Glomerular endothelial cell (primary cell): Measurements from ENCODE around the gene PARD3. TPM values are rescaled to one million over a fixed set of nuclear protein-coding genes. Genes with fewer than 3 reads are reported as not detected.
A peak's percentile ranks its signal among the peaks of the same experiment; 100 is the strongest.
"Not testable (repeated sequence)": the region's sequence is repeated elsewhere in the genome, so short reads cannot be mapped to it uniquely, and the experiment has no call there.

Source experiments
- DNase-seq: peaks from one replicate; pipeline ENCODE4 v3.0.0-alpha.2; 2011; ENCODE audit warnings: low read depth, low spot score; ENCODE audit errors: extremely low read depth
- total RNA-seq: library from RNA; depleted of rRNA; stranded (reverse); fragments of >200 nt; gene quantifications from 2 replicates; pipeline ENCODE4 v1.2.3, GENCODE V29; 2015

Gene PARD3
- total RNA-seq, 1 donor from 2014 or later, result 23.0 TPM

- no peak for DNase-seq
These were observed 158.4 kb downstream of the PARD3 start for GRCh38 chr10:34656661-34657060.

GRCh38 chr10:34655286-34656170, 159.6 kb downstream of the PARD3 start:
- peak; percentile 72 for DNase-seq

- DNase-seq, result no peak
These were observed 160.9 kb downstream of the PARD3 start for GRCh38 chr10:34654211-34654610.

DNA sequence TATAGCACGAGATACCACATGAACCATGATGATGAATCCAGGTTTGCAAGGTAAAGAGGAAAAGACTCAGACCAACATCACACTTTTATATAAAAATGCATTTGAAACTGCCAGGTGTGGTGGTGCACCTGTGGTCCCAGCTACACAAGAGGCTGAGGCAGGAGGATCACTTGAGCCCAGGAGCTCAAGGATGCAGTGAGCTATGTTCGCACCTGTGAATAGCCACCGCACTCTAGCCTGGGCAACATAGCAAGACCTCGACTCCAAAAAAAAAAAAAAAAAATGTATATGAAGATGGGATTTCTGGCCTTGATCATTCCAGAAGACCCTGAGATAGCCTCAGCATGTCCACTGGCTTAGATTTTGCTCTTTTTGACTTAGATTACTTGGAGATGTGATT, 161.6 kb downstream of the PARD3 start:
- no peak for DNase-seq

- DNase-seq, result no peak
These were observed 163.5 kb downstream of the PARD3 start for GRCh38 chr10:34651416-34652195.

DNA sequence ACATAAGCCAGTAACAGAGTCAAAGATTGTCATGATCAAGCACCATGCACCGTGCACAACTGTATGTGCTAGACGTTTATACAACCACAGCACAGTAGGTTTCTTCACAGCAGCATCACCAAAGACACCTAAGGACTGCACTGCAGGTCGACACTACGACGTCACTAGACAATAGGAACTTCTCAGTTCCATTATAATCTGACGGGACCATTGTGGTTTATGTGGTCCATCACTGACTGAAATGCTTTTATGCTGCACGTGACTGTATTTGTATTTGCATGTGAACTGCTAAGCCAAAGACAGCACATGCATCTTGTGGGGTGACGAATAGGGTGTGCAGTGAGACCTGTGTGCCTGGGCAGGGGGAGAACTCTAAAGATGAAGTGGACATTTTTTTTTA, 164.9 kb downstream of the PARD3 start:
- no peak for DNase-seq

GRCh38 chr10:34649385-34649784, 165.7 kb downstream of the PARD3 start:
- no peak for DNase-seq

DNA sequence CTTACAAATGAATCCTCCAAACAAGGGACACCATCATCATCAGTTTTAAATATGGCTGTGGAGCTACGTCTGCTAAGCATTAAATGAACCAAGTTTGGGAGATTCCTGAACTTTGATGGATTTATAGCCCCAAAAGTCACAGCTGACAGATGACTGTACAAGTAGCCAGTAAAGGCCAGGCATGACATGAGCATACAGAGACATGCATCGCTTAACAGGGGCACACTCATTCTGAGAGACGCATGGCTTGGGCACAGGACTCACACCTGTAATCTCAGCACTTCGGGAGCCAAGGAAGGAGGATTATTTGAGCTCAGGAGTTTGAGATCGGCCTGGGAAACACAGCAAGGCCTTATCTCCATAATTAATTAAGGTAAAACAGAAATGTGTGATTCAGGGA, 166.2 kb downstream of the PARD3 start:
- no peak for DNase-seq

- no peak for DNase-seq
These were observed 166.9 kb downstream of the PARD3 start for GRCh38 chr10:34647875-34648865.

- DNase-seq, result no peak
These were observed 167.9 kb downstream of the PARD3 start for GRCh38 chr10:34647160-34647559.

GRCh38 chr10:34646331-34646730, 168.8 kb downstream of the PARD3 start:
- no peak for DNase-seq

- not testable (repeated sequence) for DNase-seq
These were observed 170.3 kb downstream of the PARD3 start for GRCh38 chr10:34644815-34645214.

DNA sequence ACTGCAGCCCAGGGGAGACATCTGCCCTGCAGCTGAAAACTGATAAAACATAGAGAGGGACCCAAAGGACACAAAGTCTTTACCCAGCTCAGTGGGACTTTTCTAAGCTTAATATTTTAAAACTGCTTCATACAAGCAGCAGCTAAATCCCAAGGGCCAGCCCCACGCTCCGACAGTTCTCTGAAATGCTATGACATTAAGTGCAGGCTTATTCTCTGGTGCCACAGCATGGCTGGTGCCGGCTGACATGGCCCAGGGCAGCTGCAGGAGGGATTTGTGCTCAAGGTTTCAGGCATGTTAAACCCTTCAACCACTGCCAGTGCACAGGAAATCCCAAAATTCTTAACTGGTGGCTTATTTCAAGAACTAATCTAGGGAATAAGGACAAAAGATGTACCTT, 170.9 kb downstream of the PARD3 start:
- DNase-seq, result no peak

DNA sequence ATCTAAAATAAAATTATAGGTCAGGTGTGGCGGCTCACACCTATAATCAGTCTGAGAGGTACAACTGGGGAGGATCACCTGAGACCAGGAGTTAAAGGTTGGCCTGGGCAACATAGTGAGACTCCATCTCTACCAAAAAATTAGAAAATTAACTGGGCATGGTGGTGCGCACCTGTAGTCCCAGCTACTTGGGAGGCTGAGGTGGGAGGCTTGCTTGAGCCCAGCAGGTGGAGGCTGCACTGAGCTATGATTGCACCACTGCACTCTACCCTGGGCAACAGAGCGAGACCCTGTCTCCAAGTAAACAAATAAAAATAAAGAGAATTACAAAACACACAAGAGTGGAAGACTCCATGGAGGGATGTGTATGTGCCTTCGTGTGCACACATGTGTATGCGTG, 171.5 kb downstream of the PARD3 start:
- DNase-seq, result no peak

DNA sequence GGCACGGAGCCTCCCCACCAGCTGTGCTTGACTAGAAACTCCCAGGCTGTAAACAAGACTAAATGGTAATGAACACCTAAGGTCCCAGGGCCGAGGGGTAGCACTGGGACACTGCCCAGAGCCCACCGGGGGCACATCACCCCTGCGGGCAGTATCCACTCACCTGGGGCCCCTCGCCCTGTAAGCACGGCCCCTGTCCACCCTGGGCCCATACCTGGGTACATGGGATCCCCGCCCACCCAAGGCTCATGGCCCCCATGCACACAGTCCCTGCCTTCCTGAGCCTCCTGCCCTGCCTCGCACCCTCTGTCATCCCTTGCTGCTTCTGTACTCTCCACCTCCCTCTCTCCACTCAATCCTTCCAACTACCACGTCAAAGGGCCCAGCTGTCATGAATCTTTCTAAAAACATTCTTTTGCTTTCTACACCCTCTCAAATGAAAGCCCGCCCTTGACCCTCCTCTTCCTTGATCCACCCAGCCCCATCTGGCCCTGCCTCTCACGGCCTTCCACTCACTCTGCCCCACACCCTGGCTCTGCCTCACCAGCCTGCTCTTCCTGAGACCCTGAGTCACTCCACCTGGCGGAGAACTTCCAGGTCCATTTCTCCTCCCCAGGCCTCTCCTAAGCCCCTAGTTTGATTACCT, 173.1 kb downstream of the PARD3 start:
- no peak for DNase-seq

DNA sequence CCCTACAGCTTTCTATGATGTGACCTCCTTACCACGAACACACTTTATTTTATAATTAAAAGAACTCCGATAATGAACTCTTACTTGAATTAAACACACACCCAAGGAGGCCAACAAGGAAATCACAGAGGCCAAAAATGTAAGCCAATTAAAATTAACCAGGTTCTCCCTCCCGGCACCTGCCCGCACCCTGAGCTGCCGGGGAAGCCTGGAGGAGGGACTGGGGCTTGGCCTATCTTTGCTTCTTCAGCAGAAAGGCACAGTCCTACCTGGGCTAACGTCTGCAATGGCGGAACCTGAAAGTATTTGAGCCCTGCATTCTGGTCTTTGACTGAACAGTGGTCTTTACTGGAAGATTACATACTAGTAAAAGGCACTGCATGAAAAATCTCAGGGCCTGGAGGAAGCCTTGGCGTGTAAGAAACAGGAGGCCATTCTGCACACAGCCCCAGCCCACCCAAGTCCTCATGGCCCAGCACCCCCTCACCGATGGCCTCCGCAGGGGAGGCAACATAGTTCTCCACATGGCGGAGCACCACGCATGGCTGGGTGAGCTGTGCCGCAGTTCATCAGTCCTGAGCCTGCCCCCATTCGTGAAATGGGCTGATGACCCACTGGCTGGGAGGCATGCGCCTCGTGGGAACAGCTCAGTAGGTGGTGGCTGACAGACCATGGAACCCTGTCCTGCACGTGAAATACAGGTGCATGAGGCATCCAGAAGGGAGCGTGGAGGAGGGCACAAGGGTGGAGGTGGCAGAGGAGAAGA, 173.8 kb downstream of the PARD3 start:
- no peak for DNase-seq

DNA sequence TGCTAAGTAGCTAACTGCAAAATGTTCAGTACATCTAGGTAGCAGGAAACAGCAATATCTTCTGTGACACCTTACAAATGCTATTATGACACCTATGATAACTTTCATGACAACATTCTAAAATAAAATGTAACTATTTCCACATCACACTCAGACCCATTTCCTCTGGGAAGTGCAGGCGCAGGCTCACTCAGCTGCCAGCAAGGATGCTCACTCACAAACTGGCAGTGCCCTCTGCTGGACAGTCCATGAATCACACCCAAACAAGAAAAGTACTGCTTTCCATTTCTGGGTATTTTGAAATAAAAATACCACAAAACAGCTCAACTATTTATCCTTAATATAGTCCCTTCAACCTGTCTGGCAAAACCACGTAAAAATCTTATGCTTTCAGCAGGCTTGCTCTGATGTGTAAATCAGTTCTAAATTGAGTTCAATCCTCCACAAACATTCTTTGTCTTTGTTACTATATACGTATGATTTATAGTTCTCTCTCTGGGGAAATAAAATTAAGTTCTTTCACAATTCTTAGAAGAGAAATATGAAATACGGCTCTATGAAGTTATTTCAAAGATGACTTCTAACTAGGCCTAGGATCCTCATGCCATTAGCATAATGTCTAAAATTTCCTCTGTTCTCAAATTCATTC, 176.6 kb downstream of the PARD3 start:
- DNase-seq, result peak; percentile 55

DNA sequence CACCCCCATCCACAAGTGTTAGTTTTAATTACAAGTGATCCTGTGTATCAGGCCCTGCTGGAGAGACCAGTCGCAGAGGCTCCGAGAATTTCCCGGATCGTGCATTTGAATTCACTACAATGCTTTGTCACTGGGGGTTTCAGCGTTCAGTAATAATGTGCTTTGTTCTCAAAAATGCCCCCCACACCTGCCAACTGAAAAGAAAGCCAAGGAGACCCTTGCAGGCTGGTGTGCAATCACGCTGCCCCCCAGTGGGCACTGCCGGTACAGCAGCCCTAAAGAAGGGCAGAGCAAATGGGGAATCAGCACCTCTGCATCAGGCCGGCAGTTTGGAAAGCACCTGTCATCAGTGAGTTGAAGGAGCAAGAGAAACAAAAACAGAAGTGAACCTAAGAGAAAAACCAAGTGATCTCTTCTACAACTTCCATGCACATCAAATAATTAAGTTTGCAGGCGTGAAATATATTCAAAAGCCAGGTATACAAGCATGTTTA, 177.6 kb downstream of the PARD3 start:
- no peak for DNase-seq

DNA sequence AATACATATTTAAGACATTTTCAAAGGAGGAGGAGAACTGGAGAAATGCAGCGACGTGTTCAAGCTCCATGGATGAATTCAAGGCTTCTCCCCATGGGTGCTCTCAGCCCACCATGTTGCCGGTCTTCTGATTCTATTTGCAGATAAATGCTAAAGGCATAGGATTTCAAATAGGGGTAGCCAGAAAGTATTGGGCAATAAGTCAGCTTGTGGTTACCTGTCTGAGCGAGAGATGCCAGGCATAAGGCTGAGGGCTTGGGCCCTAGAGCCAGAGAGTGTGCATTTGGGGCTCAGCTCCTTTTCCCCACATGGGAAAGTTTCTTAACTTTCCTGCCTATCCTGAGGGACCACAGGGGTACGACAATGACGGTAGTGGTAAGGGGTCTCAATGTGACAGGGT, 180.0 kb downstream of the PARD3 start:
- DNase-seq, result no peak
